ENCODE results near the gene OR5K3. TPM values are rescaled to one million over a fixed set of nuclear protein-coding genes. Genes with fewer than 3 reads are reported as not detected.

The OR5K3 gene
- total RNA-seq, 1 experiment from 2014 or later: not detected

DNA sequence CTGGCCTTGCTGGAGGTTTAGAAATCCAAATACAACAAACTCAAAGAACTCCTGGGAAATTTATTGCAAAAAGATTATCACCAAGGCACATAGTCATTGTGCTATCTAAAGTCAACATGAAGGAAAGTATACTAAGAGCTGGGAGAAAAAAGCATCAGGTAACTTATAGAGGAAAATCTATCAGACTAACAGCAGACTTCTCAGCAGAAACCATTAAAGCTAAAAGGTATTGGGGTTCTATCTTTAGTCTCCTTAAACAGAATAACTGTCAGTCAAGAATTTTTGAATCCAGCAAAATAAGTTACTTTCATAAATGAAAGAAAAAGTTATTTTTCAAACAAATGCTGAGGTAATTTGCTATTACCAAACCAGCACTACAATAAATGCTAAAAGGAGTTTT, 8.0 kb downstream of the OR5K3 start:
- BruUV-seq (replicated peaks): no TSS peak
- Mint-ChIP-seq H3K4me1 (ENCODE audit: insufficient read depth, unreplicated experiment) (no peaks in the 10 kb centered on the region), H3K36me3 (ENCODE audit: insufficient read depth, unreplicated experiment) (no peaks in the 10 kb centered on the region), H3K27ac (ENCODE audit: low read depth, unreplicated experiment) (no peak overlapping the region), H3K9me3 (ENCODE audit: unreplicated experiment) (peaks cover 22% of the 10 kb centered on the region), H3K4me3 (ENCODE audit: unreplicated experiment) (no peak overlapping the region), H3K27me3 (ENCODE audit: insufficient read depth, unreplicated experiment) (peaks cover 12% of the 10 kb centered on the region)
- intact Hi-C loops (cut with micrococcal nuclease): no loop called here
- CTCF ChIA-PET: interaction anchor here (0.7 kb wide), 1 partner anchor 68 kb away, joined by 3 read pairs; no protein-coding TSS in a partner anchor
- TF ChIP-seq, protein P1, sequence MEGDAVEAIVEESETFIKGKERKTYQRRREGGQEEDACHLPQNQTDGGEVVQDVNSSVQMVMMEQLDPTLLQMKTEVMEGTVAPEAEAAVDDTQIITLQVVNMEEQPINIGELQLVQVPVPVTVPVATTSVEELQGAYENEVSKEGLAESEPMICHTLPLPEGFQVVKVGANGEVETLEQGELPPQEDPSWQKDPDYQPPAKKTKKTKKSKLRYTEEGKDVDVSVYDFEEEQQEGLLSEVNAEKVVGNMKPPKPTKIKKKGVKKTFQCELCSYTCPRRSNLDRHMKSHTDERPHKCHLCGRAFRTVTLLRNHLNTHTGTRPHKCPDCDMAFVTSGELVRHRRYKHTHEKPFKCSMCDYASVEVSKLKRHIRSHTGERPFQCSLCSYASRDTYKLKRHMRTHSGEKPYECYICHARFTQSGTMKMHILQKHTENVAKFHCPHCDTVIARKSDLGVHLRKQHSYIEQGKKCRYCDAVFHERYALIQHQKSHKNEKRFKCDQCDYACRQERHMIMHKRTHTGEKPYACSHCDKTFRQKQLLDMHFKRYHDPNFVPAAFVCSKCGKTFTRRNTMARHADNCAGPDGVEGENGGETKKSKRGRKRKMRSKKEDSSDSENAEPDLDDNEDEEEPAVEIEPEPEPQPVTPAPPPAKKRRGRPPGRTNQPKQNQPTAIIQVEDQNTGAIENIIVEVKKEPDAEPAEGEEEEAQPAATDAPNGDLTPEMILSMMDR (IDR thresholded peaks at IDR 0.05; ENCODE audit: unreplicated experiment): no peak
- POLR2A ChIA-PET: interaction anchor here (0.6 kb wide), 1 partner anchor 580 kb away, joined by 3 read pairs; no protein-coding TSS in a partner anchor
- no peak for DNase-seq (ENCODE audit: unreplicated experiment)

DNA sequence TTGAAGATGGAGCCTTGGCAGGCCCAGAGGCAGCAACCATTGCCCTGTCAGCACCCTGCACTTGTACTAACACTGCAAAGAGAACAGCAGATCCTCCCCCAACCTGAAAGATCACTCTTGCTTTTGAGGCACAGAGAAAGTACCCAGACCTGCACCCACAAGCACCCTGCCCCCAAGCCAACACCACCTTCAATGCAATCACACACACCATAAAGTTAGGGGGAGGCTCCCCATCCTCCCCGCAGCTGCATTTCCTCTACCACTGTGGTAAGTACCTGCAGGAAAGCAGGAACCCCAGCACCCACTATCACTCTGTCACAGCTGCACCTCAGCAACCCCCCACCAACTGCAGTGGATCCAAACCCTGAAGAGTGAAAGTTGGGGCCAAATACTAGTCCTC, 12.0 kb downstream of the OR5K3 start:
- ChIA-PET POLR2A (no interaction called here), CTCF (no interaction called here)
- Mint-ChIP-seq H3K27ac (ENCODE audit: low read depth, unreplicated experiment) (no peak overlapping the region), H3K4me3 (ENCODE audit: unreplicated experiment) (no peak overlapping the region), H3K9me3 (ENCODE audit: unreplicated experiment) (peaks cover 44% of the 10 kb centered on the region), H3K36me3 (ENCODE audit: insufficient read depth, unreplicated experiment) (no peaks in the 10 kb centered on the region), H3K4me1 (ENCODE audit: insufficient read depth, unreplicated experiment) (no peaks in the 10 kb centered on the region), H3K27me3 (ENCODE audit: insufficient read depth, unreplicated experiment) (no peaks in the 10 kb centered on the region)
- TF ChIP-seq, protein P1 (IDR thresholded peaks at IDR 0.05; ENCODE audit: unreplicated experiment): no peak
- BruUV-seq (replicated peaks): no TSS peak
- no peak for DNase-seq (ENCODE audit: unreplicated experiment)
- intact Hi-C loops (cut with micrococcal nuclease): no loop called here

DNA sequence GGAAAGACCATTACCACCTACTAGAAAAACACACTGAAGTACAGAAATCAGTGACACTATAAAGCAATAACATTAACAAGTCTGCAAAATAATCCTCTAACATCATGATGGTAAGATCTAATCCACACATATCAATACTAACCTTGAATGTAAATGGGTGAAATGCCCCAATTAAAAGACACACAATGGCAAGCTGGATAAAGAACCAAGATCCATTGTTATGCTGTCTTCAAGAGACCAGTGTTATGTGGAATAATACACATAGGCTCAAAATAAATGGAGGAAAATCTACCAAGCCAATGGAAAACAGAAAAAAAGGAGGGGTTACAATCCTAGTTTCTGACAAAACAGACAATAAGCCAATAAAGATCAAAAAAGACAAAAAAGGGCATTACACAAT, 13.5 kb downstream of the OR5K3 start:
- TF ChIP-seq, protein P1 (IDR thresholded peaks at IDR 0.05; ENCODE audit: unreplicated experiment): no peak
- H3K4me1 Mint-ChIP-seq (ENCODE audit: insufficient read depth, unreplicated experiment): no peaks in the 10 kb centered on the region
- H3K36me3 Mint-ChIP-seq (ENCODE audit: insufficient read depth, unreplicated experiment): no peaks in the 10 kb centered on the region
- DNase-seq (ENCODE audit: unreplicated experiment): no peak
- H3K4me3 Mint-ChIP-seq (ENCODE audit: unreplicated experiment): no peak overlapping the region
- H3K27me3 Mint-ChIP-seq (ENCODE audit: insufficient read depth, unreplicated experiment): no peaks in the 10 kb centered on the region
- ChIA-PET CTCF (interaction anchor here (0.9 kb wide), 1 partner anchor 75 kb away, joined by 6 read pairs; no protein-coding TSS in a partner anchor), POLR2A (no interaction called here)
- no peak overlapping the region for H3K27ac Mint-ChIP-seq (ENCODE audit: low read depth, unreplicated experiment)
- intact Hi-C loops (cut with micrococcal nuclease): no loop called here
- H3K9me3 Mint-ChIP-seq (ENCODE audit: unreplicated experiment): peaks cover 40% of the 10 kb centered on the region
- no TSS peak for BruUV-seq (replicated peaks)

DNA sequence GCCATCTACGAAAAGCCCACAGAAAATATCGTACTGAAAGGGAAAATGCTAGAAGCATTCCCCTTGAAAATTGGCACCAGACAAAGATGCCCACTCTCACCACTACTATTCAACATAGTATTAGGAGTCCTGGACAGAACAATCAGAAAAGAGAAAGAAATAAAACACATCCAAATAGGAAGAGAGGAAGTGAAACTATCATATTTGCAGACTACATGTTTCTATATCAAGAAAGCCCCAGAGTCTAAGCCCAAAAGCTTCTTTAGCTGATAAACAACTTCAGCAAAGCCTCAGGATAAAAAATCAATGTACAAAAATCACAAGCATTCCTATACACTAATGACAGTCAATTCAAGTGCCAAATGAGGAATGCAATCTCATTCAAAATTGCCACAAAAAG, 15.6 kb downstream of the OR5K3 start:
- H3K9me3 Mint-ChIP-seq (ENCODE audit: unreplicated experiment): peaks cover 31% of the 10 kb centered on the region
- intact Hi-C loops (cut with micrococcal nuclease): no loop called here
- H3K4me3 Mint-ChIP-seq (ENCODE audit: unreplicated experiment): no peak overlapping the region
- H3K36me3 Mint-ChIP-seq (ENCODE audit: insufficient read depth, unreplicated experiment): no peaks in the 10 kb centered on the region
- no peak overlapping the region for H3K27ac Mint-ChIP-seq (ENCODE audit: low read depth, unreplicated experiment)
- DNase-seq (ENCODE audit: unreplicated experiment): no peak
- H3K27me3 Mint-ChIP-seq (ENCODE audit: insufficient read depth, unreplicated experiment): no peaks in the 10 kb centered on the region
- CTCF ChIA-PET: interaction anchor here (0.6 to 1.2 kb wide), 3 partner anchors 76 to 263 kb away, joined by 3 to 4 read pairs (median 3); no protein-coding TSS in a partner anchor
- no peaks in the 10 kb centered on the region for H3K4me1 Mint-ChIP-seq (ENCODE audit: insufficient read depth, unreplicated experiment)
- TF ChIP-seq, protein P1 (IDR thresholded peaks at IDR 0.05; ENCODE audit: unreplicated experiment): no peak
- POLR2A ChIA-PET: no interaction called here
- BruUV-seq (replicated peaks): no TSS peak
